Sigmoid colon (tissue), 7 donors: Measurements from ENCODE around the gene PJA2. TPM values are rescaled to one million over a fixed set of nuclear protein-coding genes. Genes with fewer than 3 reads are reported as not detected.

Experiments used
- DNase-seq: peaks from one replicate; pipeline ENCODE4 v3.0.0-alpha.2; 2019
- H3K27ac ChIP-seq, 4 donors: fragments of 200-600 bp; sonication (generic); one replicate each; pipeline ENCODE4 v1.5.1; 2016 to 2019; ENCODE audit warnings: mild to moderate bottlenecking in 1 of 4
- H3K27me3 ChIP-seq, 3 donors: fragments of 200-600 bp; sonication (generic); one replicate each; pipeline ENCODE4 v1.5.1; 2019; ENCODE audit warnings: mild to moderate bottlenecking in 1 of 3
- H3K36me3 ChIP-seq, 4 donors: fragments of 200-600 bp; sonication (generic); one replicate each; pipeline ENCODE4 v1.5.1; 2016 to 2019
- H3K4me1 ChIP-seq, 4 donors: fragments of 200-600 bp; sonication (generic); one replicate each; pipeline ENCODE4 v1.5.1; 2017 to 2019
- H3K4me3 ChIP-seq, 4 donors: fragments of 200-600 bp; sonication (generic); one replicate each; pipeline ENCODE4 v1.5.1; 2017 to 2019; ENCODE audit warnings: mild to moderate bottlenecking in 2 of 4, moderate library complexity in 1 of 4
- H3K9me3 ChIP-seq, 4 donors: fragments of 200-600 bp in 3 of 4; sonication (generic) in 3 of 4; one replicate each; pipeline versions ENCODE4 v1.5.1 to v1.6.1; 2013 to 2019
- EP300 ChIP-seq, 4 donors: sonication (generic); formaldehyde crosslinking; IDR thresholded peaks; one replicate each; pipeline ENCODE4 v1.6.1; 2017; ENCODE audit warnings: antibody characterized with exemption in 4 of 4
- POLR2A ChIP-seq, 2 donors: fragments of 450-650 bp; IDR thresholded peaks; one replicate each; pipeline ENCODE4 v1.6.1; 2016; ENCODE audit warnings: antibody characterized with exemption in 2 of 2, mild to moderate bottlenecking in 2 of 2, moderate library complexity in 2 of 2
- POLR2AphosphoS5 ChIP-seq, 4 donors: sonication (generic); formaldehyde crosslinking; IDR thresholded peaks; one replicate each; pipeline ENCODE4 v1.6.1; 2017; ENCODE audit warnings: antibody characterized with exemption in 4 of 4
- WGBS, 2 donors: extraction: QIAGEN DNeasy Blood & Tissue Kit; methylation state at CpG; one replicate each; pipeline ENCODE4 v1.1.7; 2013; 5-methylcytosine and 5-hydroxymethylcytosine counted together
- intact Hi-C: fragments of 100-400 bp; cut with DNase I; formaldehyde crosslinking; loops from one replicate; pipeline ENCODE4 v1.15.1; 2023
- polyA plus RNA-seq, 3 donors: library from polyadenylated mRNA; stranded (reverse); fragments of 200-250 nt; gene quantifications; one replicate each; pipeline ENCODE4 v1.2.3, GENCODE V29; 2013
- total RNA-seq, 4 donors: library from RNA; depleted of rRNA; stranded (reverse); fragments of >200 nt; gene quantifications; one replicate each; pipeline ENCODE4 v1.1.0, GENCODE V29; 2016
- TF ChIP-seq, protein P1 (sequence below), 4 experiments: fragments of 450-650 bp in 3 of 4; fragments of 200-600 bp in 1 of 4; IDR thresholded peaks; one replicate each; pipeline ENCODE4 v1.5.1; 2016 to 2019; ENCODE audit warnings: antibody characterized with exemption in 4 of 4, mild to moderate bottlenecking in 3 of 4, moderate library complexity in 2 of 4
- donor health status: healthy with polysubstance abuse.
- donor health status: Bipolar disorder and iron deficiency.
- donor health status: healthy.

The PJA2 gene
- total and polyA plus RNA-seq, 7 donors, result 35.4 to 213 (median 163) TPM

DNA sequence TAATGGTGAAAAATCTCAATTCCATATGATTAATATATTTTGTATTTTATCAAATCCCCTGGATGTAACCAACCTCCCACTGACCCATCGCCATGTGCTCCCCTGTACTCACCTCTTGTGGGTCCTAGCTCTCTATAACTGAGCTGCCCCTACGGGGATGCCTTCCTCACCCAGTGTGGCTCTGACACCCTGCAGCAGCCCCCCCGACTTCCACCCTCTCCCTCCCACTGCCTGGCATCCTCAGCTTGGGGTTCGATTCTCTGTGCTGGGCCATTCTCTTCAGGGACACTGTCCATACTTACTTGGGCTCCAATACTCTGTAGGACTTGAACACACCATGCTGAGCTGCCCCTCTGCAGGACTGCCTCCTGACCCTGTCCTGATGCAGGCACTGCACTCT, 87.1 kb downstream of the PJA2 start:
- DNase-seq, result no peak
- Histone ChIP-seq H3K36me3 (no peaks in the 10 kb centered on the region), H3K4me1 (peaks cover 0 to 19% (median 17%) of the 10 kb centered on the region in 4 donors), H3K27ac (no peak overlapping the region), H3K27me3 (no peaks in the 10 kb centered on the region), H3K9me3 (no peaks in the 10 kb centered on the region), H3K4me3 (no peak overlapping the region)
- intact Hi-C loops, result loop anchor here (10.0 kb wide), 1 partner anchor 578 kb away; the partner anchor contains the start of gene FER
- TF ChIP-seq POLR2A (IDR thresholded peaks at IDR 0.05) (no peak), POLR2AphosphoS5 (IDR thresholded peaks at IDR 0.05) (no peak), EP300 (IDR thresholded peaks at IDR 0.05) (no peak)
- TF ChIP-seq, protein P1, sequence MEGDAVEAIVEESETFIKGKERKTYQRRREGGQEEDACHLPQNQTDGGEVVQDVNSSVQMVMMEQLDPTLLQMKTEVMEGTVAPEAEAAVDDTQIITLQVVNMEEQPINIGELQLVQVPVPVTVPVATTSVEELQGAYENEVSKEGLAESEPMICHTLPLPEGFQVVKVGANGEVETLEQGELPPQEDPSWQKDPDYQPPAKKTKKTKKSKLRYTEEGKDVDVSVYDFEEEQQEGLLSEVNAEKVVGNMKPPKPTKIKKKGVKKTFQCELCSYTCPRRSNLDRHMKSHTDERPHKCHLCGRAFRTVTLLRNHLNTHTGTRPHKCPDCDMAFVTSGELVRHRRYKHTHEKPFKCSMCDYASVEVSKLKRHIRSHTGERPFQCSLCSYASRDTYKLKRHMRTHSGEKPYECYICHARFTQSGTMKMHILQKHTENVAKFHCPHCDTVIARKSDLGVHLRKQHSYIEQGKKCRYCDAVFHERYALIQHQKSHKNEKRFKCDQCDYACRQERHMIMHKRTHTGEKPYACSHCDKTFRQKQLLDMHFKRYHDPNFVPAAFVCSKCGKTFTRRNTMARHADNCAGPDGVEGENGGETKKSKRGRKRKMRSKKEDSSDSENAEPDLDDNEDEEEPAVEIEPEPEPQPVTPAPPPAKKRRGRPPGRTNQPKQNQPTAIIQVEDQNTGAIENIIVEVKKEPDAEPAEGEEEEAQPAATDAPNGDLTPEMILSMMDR (IDR thresholded peaks at IDR 0.05), result no peak
- 96 to 97% methylated on average over 4 of the region's 4 CpGs for WGBS, 2 donors

DNA sequence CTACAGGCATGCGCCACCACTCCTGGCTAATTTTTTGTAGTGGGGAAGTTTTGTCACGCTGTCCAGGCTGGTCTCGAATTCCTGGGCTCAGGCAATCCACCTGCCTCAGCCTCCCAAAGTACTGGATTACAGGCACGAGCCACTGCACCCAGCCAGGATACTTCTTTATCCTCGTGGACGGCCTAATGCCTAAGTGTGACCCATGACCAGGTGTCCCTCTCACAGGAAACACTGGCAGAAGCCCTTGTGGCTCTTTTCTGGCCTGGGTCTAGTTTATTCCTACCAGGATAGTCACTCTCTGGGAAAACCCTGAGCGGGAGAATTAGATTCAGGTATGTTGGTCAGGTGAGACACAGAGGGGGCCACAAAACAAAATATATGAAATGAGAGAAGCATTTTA, 90.4 kb downstream of the PJA2 start:
- Histone ChIP-seq H3K36me3 (no peaks in the 10 kb centered on the region), H3K27me3 (no peaks in the 10 kb centered on the region), H3K4me1 (no peaks in the 10 kb centered on the region), H3K9me3 (no peaks in the 10 kb centered on the region), H3K4me3 (no peak overlapping the region), H3K27ac (no peak overlapping the region)
- WGBS, 2 donors, result 94 to 96% methylated on average over 7 of the region's 7 CpGs
- intact Hi-C loops, result no loop called here
- no peak for DNase-seq
- no peak for TF ChIP-seq EP300 (IDR thresholded peaks at IDR 0.05)
- no peak for TF ChIP-seq POLR2AphosphoS5 (IDR thresholded peaks at IDR 0.05)
- TF ChIP-seq, protein P1 (IDR thresholded peaks at IDR 0.05), result no peak
- TF ChIP-seq POLR2A (IDR thresholded peaks at IDR 0.05), result no peak

DNA sequence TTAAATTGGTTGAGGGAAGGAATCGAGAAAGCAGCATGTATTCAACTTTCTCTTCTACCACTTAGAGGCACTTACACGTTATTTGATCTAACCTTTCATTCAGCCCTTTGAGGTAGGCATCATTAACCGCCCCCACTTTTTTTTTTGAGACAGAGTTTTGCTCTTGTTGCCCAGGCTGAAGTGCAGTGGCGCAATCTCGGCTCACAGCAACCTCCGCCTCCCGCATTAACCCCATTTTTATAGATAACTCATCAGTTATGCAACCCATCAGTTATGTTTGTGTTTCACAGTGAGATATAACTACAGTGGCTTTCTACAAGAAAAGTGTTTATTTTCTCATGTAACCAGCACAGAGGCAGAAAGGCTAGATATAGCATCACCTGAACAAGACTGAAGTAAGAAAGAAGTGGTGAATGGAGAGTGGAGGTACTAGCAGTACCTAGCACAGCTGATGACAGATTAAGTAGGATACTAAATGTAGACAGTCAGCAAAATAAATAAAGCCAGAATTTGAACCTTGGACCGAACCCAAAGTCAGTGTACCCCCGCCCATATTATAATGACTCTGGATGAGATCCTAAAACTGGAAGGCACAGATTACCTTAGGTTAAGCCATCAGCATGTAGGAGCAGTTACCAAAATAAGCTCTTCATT, 91.2 kb downstream of the PJA2 start:
- intact Hi-C loops, result no loop called here
- Histone ChIP-seq H3K4me3 (no peak overlapping the region), H3K9me3 (no peaks in the 10 kb centered on the region), H3K4me1 (no peaks in the 10 kb centered on the region), H3K27ac (no peak overlapping the region), H3K36me3 (no peaks in the 10 kb centered on the region), H3K27me3 (no peaks in the 10 kb centered on the region)
- no peak for DNase-seq
- WGBS, 2 donors, result 82 to 90% methylated on average over 9 of the region's 9 CpGs
- TF ChIP-seq EP300 (IDR thresholded peaks at IDR 0.05) (no peak), POLR2A (IDR thresholded peaks at IDR 0.05) (no peak), POLR2AphosphoS5 (IDR thresholded peaks at IDR 0.05) (no peak)
- TF ChIP-seq, protein P1 (IDR thresholded peaks at IDR 0.05), result no peak

DNA sequence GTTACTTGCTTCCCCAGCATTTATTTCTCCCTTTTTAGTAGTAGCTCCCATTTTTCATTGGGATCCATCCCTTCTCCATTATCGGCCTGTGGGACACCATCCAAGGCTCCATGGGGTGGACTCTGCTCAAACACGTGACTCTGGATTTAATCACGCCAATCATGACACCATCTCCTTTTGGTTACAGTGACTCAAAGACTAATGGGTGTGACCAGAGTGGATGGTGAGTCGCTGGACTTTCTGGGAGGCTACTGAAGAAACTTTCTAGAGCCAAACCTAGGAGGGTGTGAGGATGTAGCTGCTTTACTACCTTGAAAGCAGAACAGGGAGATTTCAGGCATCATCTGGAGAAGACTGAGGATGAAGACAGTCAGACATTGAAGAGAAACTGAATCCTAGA, 93.1 kb downstream of the PJA2 start:
- Histone ChIP-seq H3K4me3 (no peak overlapping the region), H3K4me1 (no peaks in the 10 kb centered on the region), H3K27me3 (no peaks in the 10 kb centered on the region), H3K9me3 (no peaks in the 10 kb centered on the region), H3K36me3 (no peaks in the 10 kb centered on the region), H3K27ac (no peak overlapping the region)
- intact Hi-C loops, result no loop called here
- TF ChIP-seq EP300 (IDR thresholded peaks at IDR 0.05) (no peak), POLR2AphosphoS5 (IDR thresholded peaks at IDR 0.05) (no peak), POLR2A (IDR thresholded peaks at IDR 0.05) (no peak)
- TF ChIP-seq, protein P1 (IDR thresholded peaks at IDR 0.05), result no peak
- 91% methylated on average over 4 of the region's 4 CpGs for WGBS, 2 donors
- DNase-seq, result no peak

DNA sequence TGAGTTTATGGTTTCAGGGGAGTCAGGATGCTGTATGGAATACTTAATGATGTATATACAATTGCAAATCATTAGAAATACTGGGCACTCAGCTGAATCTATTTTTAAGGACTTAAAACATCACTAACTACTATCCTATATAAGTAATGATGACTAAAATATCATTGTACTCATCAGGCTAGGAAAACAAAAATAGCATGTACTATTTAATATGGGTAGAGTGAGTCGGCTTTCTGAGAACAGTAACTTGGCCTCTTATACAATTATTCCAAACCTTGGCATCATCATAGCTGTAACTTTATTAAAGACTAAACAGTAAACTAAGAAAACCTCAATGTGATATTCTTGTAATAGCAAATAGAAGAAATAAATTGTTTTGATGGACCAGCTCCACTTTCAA, 94.5 kb downstream of the PJA2 start:
- Histone ChIP-seq H3K9me3 (no peaks in the 10 kb centered on the region), H3K27ac (no peak overlapping the region), H3K27me3 (no peaks in the 10 kb centered on the region), H3K36me3 (no peaks in the 10 kb centered on the region), H3K4me1 (no peaks in the 10 kb centered on the region), H3K4me3 (no peak overlapping the region)
- WGBS, 2 donors, result 88 to 90% methylated on average over 1 of the region's 1 CpG
- no peak for TF ChIP-seq POLR2A (IDR thresholded peaks at IDR 0.05)
- no peak for TF ChIP-seq EP300 (IDR thresholded peaks at IDR 0.05)
- TF ChIP-seq, protein P1 (IDR thresholded peaks at IDR 0.05), result no peak
- TF ChIP-seq POLR2AphosphoS5 (IDR thresholded peaks at IDR 0.05), result no peak
- no peak for DNase-seq
- intact Hi-C loops, result no loop called here
